HL-60/S4 treated with phorbol 12-myristate 13-acetate at 8.2 ng/mL for 4 days and 3 days (cell line): ENCODE data around the gene GON4L.
"Not testable (repeated sequence)": the region's sequence is repeated elsewhere in the genome, so short reads cannot be mapped to it uniquely, and the experiment has no call there.

Experiments used
- in situ Hi-C: fragments of 300-500 bp; cut with MboI; formaldehyde crosslinking; loops from 2 replicates; pipeline ENCODE4 v1.15.0; 2022; ENCODE audit warnings: low sequenced_read_pairs

The GON4L gene

GRCh38 chr1:155701675-155702074, 155.3 kb downstream of the GON4L start:
- in situ Hi-C loops, result not testable (repeated sequence)
